NCI-H2081 treated with DMSO at 0.1 percent for 48 hours (cell line): ENCODE measurements around the gene ASAP3.

ENCODE experiments used
- DNase-seq: peaks from one replicate; lab custom pipeline; 2025; lab: John Stamatoyannopoulos, UW

The ASAP3 gene

GRCh38 chr1:23422941-23423340 is 61.0 kb downstream of the ASAP3 start:
- no peak for DNase-seq

DNA sequence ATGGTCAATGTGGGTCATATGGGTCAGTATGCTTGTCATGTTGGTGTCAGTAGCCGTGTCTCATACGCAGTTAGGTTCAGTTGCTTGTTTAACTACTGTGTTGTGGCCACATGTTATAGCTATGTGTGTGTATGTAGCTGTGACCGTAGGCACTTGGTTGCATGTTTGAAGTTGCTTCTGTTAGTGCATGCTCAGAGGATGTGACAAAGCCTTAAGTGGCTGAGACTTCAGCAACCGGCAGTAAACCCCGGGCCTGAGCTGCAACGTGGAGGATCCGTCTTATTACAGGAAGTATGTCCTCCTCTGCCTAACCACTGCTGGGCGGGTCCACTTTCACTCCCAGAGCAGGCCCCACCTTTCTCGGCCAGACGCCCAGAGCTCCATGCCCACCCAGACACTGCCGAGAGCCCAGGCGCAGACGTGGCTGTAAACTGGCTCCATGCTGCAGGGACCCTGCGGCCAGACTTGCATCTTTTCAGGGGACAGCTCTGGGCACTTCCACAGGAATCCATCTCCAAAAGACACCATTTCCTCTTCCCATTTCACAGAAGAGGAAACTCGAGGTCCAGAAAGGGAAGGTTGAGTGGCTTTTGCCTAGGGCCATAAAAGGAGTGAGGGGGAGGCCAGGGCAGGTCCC is 61.6 kb downstream of the ASAP3 start:
- DNase-seq, result no peak

DNA sequence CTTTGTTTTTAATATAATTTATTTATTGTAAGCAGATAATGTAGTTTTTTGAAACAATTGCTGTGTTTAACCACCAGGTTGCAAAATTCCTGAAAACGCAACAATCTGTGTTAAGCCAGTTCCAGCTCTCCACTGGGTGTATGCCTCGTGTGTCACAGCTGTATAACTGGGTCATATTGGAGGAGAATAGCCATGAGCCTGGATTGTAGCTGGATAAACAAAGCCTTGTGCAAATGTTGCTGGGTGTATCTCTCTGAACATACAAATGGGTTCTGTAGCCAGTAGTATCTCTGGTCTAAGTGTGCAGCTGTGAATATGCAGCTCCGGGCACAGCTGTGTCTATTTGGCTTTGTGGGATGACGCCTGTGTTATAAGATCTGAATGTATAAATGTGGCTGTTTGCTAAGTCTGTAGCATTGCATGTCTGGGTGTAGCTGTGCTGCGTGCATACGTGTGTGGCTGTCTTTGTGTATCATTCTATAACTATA is 62.2 kb downstream of the ASAP3 start:
- DNase-seq, result no peak

DNA sequence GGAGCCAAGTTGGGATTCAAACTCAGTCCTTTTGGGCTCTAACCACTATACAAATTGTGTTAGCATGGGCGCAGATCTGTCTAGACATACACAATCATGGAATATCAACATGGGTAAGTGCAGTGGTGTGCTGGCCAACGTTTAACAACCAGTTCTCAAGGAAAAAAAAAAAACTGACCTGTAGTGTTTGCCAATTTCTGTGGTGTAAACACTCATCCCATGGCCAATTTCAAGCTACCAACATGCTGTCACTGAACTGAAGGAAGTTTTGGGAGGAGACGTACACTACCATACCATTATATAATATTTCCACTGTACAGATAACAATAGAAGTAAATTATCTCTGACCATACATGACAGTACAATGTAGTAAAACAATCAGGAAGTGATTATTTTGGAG is 62.6 kb downstream of the ASAP3 start:
- no peak for DNase-seq

- DNase-seq, result no peak
Observed at GRCh38 chr1:23420778-23421177, 63.2 kb downstream of the ASAP3 start.

- no peak for DNase-seq
Observed at GRCh38 chr1:23419180-23419579, 64.8 kb downstream of the ASAP3 start.

DNA sequence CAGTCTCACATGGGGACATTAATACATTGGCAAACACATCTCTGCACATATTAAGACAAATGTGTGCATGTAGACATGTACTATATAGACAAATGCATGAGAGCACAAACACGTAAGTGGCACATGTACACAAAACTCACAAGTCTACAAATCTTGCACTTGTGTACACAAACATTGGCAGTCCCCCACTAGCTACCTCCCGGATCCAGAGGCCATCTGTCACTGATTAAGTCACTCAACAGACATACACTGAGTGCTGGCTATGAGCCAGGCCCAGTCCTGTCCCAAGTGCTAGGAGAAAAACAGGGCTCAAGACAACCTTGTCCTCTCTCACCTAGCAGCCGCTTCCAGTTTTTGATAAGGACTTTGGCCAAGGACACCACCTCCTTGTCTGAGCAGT is 66.4 kb downstream of the ASAP3 start:
- DNase-seq, result peak; percentile 19

- DNase-seq, result no peak
Observed at GRCh38 chr1:23416964-23417363, 67.0 kb downstream of the ASAP3 start.

- no peak for DNase-seq
Observed at GRCh38 chr1:23408797-23409290, 75.1 kb downstream of the ASAP3 start.

DNA sequence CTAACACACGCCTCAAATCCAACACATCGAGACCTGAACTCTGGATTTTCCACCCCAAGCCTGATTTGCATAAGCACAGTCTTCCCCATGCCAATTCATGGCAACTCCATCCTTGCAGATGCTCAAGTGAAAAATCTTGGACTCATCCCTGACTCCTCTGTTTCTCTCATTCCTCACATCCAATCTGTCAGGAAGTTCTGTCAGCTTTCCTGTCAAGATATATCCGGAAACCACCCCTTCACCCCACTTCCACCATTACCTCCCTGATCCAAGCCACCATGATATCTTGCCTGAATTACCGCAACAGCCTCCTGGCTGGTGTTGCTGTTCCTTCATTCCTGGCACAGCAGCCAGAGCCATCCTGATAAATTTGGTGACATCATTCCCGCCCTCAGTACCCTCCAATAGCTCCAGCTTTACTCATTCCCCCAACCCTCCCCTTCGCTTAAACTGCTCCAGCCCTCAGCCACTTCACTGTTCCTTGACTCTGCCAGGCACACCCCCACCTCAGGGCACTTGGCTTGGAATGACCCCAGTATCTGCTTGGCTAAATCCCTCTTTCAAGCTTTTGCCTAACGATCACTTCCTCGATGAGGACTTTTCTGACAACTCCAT is 76.9 kb downstream of the ASAP3 start:
- DNase-seq, result no peak

DNA sequence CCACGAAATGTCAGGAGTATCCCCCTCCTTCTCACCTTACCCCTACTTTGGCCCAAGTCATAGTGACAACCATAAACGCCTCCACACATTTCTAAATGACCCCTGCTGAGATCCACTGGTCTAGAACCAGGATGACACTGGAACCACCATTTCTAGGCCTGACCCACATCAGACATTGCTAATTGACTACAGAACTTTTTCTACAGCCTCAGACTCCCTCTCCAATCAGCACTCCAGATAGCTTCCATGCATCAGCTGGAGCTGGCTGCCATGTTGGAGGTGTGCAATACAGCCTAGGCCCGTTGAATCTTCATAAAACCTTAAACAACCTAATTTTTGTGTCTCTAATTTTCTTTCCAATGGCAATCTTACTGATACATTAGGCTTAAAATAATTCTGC is 78.0 kb downstream of the ASAP3 start:
- DNase-seq, result no peak

DNA sequence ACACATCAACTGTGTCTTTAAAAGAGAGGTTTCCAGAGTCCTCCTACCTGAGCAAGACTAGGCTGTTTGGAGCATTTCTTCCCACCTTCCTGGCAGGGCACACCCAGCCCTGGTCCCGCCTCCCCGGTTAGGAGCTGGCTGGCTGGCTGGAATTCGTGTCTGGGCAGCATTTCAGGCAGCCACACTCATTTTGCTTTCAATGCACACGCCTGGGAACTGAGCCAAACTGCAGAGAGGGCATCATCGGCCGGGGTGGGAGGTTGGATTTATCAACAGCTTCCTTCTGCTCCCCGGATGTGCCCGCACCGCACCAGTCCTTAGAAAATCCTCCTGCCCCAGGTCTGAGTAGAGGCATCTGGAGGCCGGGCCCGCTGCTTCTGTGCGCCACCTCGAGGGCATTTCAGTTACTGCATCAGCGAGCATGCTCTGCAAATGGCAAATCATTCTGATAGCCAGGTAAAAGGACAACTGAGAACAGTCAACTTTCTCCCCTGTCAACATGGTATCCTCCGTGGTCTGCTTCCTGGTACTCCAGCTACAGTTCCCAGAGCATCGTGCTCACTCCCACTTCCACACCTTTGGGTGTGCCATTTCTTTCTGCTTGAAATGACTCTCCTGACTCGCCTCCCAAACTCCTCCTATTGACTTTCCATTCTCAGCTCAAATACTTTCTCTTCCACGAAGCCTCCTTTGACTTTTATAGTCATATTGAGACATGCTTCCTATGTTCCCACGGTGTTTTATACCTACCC is 80.1 kb downstream of the ASAP3 start:
- peak; percentile 99 for DNase-seq

DNA sequence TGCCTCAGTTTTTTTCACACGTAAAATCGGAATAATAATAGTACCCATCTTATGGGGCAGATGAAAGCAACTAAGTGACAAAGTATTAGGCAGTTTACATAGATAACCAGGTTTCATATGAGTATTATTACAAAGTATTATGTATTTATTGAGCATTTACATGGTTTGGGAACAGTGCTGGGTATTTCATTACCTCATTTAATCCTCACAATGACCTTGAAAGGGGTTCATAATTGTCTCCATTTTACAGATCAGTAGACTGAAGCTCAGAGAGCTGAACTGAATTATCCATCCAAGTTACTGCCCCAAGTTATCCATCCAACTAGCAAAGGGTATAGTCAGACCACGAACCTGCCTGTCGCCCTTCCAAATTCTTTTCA is 80.6 kb downstream of the ASAP3 start:
- no peak for DNase-seq

DNA sequence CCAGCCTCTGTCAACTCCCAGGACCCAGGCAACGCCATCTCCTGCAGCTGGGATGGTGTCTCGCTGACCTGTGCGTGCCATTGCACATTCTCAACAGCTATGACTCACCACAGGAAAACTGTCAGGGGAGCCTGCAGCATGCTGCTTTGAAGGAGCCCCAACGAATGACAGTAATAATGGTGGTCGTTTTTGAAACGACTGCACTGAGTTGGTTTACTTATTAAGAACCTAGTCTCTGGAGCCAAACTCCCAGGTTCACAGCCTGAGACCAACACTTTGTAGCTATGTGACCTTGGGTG is 81.0 kb downstream of the ASAP3 start:
- DNase-seq, result no peak

DNA sequence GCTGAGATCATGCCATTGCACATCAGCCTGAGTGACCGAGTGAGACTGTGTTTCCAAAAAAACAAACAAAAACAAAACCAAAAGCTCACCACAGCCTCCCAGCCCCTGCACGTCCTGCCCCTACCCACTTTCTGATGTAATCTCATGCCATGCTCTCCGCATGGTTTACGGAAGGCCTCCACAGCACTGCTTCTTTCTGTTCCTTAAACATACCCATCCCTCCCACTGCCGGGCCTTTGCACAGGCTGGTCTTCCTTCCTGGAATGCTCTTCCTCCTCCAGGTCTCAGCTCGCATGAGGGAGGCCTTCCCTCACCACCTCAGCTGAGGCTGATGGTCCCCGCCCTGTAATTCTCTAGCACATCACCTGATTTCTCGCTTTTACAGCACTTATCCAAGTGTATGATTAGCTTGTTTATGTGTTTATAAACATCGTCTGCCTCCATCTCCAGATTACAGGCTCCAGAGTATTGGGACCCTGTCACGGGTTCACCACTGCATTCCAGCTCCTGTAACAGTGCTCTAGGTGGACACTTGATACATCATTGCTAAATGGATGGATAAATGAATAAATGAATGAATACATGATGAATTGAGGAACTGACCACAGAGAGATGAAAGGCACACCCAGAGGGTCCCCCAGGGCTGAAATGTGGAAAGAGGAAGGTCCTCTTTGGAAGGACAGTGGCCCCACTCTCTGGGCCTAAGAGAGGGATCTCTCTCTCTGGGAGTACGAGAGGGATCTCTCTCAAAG is 81.5 kb downstream of the ASAP3 start:
- no peak for DNase-seq

GRCh38 chr1:23401313-23401712 is 82.7 kb downstream of the ASAP3 start:
- no peak for DNase-seq

DNA sequence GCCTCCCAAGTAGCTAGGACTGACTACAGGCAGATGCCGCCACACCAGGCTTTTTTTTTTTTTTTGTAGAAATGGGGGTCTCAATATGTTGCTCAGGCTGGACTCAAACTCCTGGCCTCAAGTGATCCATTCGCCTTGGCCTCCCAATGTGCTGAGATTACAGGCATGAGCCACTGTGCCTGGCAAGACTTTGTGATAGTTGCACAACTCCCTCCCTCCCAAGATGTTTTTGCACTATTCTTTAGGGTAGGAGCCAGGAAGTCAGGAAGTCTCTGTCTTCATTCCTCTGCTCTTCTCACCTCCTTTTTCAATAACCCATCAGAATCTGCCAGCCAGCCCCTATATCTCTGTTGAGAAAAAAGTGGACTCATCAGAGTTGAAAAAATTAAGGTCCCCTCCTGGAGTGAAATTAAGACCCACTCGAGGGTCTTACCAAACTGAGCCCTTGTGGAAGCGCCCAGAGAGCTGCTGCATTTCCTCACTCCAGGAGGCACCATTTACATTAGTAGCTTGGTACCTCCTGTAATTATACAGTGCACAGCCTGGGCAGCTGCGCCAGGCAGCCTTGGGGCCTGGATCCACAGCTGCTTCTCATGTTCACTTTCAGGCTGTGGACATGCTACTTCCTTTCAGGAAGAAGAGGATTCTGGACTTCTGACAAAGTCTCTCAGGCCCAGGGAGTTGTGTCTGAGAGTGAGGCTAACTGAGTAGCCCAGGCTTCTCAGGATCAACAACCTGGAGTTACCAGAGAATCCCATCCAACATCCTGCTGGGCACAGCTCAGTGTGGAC is 83.5 kb downstream of the ASAP3 start:
- DNase-seq, result no peak

DNA sequence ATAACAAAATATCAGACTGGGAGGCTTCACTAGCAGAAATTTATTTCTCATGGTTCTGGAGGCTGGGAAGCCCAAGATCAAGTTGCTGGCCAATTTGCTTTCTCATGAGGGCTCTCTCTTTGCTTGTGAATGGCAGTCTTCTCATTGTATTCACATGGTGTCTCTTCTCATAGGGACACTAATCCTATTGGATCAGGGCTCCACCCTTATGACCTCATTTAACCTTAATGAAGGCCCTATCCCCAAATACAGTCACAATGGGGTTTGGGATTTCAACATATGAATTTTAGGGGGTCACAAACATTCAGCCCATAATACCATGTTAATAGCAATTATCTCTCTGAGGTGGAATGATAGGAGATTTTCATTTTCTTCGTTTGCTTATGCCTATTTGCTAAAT is 84.8 kb downstream of the ASAP3 start:
- no peak for DNase-seq

DNA sequence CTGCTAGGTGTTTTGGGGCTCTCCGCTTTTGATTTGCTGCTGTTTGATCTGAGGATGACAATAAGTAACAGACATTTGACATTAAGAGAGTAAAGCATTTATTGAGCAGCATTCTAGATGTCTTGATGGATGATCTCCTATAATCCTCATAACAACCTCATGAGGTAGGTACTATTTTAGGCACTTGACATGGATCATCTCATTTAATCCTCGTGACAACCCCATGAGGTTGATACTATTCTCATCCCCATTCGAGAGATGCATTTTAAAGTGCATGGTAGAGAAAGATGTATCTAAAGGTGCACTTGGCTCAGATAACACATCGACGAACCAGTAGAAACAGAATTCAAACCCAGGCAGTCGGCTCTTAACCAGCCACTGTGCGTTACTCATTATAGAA is 86.1 kb downstream of the ASAP3 start:
- DNase-seq, result no peak

DNA sequence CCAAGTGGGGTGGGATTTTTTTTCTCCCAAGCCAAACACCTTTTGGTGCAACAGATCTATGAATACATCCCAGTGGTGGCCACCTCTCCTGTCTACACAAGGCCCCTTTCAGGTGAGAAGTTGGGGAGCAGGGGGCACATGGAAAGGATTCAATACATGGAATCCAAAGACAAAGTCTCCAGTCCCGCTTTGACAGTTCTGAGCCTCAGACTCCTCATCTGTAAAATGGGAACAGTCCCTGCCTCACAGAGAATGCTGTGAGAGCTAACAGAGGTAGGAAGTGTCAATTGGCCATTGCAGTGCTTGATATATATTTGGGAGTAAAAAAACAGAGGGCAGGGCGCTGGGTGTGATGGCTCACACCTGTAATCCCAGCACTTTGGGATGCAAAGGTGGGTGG is 87.6 kb downstream of the ASAP3 start:
- no peak for DNase-seq

DNA sequence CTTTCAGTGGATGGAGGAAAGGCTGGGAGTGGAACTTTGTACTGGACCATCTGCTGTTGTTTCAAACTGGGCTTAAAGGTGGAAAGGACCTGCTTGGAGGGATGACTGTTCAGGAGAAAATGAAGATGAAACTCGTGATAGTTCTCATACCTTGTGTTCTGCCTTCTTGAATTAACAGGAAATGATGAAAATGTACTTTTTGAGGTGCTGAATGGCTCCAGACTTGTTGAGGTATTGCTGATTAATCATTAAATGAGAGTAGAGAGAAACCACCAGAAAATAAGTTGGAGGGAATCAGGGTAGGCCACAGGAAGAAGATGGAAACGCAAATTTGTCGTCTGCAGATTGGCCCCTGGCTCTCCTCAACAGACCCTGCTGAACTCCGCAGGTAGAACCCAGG is 88.1 kb downstream of the ASAP3 start:
- no peak for DNase-seq

DNA sequence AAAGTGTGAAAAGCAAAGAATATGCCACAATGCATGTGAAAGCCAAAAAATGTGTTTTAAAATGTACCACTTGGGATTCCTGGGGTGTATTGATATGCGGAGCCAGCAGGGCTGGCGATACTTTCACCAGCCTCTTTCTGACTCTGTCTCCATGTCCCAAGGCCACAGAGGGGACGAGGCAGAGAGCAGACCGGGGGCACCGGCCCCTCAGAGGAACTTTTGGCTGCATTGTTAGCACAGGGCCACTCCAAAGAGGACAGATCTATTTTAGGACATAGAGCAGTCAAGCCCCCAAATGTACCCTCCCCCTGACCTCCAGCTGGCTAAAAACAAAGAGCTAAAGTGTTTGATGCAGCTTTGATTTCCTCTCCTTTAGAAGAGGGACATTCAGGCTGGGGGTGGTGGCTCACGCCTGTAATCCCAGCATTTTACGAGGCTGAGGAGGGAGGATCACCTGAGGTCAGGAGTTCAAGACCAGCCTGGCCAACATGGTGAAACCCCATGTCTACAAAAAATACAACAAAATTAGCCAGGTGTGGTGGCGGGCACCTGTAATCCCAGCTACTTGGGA is 88.7 kb downstream of the ASAP3 start:
- no peak for DNase-seq
